ENCODE data around the gene C6orf52.
"Not testable (repeated sequence)": the region's sequence is repeated elsewhere in the genome, so short reads cannot be mapped to it uniquely, and the experiment has no call there.

The C6orf52 gene

GRCh38 chr6:10694302-10695085 lies at the start of gene C6orf52, which contains the start of gene PAK1IP1:
C6orf52 (minus strand) TSS chr6:10694616; CDS start chr6:10687550, 7,066 bp downstream.
PAK1IP1 (plus strand) TSS chr6:10694972; CDS start chr6:10694986, 14 bp downstream.
- peak; percentile 91 for DNase-seq

GRCh38 chr6:10743515-10743914 lies 49.1 kb upstream of the C6orf52 start:
- no peak for DNase-seq

- DNase-seq, result no peak
Observed at GRCh38 chr6:10742251-10742650, 47.8 kb upstream of the C6orf52 start.

GRCh38 chr6:10741643-10742042 lies 47.2 kb upstream of the C6orf52 start:
- not testable (repeated sequence) for DNase-seq

- no peak for DNase-seq
Observed at GRCh38 chr6:10740061-10740460, 45.6 kb upstream of the C6orf52 start.

- no peak for DNase-seq
Observed at GRCh38 chr6:10736731-10737130, 42.3 kb upstream of the C6orf52 start.

GRCh38 chr6:10733863-10734262 lies 39.4 kb upstream of the C6orf52 start:
- DNase-seq, result no peak

GRCh38 chr6:10733151-10733715 lies 38.8 kb upstream of the C6orf52 start:
- DNase-seq, result no peak

- no peak for DNase-seq
Observed at GRCh38 chr6:10730254-10730653, 35.8 kb upstream of the C6orf52 start.

- no peak for DNase-seq
Observed at GRCh38 chr6:10725716-10726115, 31.3 kb upstream of the C6orf52 start.

- DNase-seq, result no peak
Observed at GRCh38 chr6:10725044-10725443, 30.6 kb upstream of the C6orf52 start.

- no peak for DNase-seq
Observed at GRCh38 chr6:10723567-10723881, 29.1 kb upstream of the C6orf52 start.

- DNase-seq, result peak; percentile 97
Observed at GRCh38 chr6:10722820-10723566, 28.6 kb upstream of the C6orf52 start, which contains the start of gene TMEM14C. TMEM14C (plus strand) TSS chr6:10723070; CDS start chr6:10724614, 1,544 bp downstream.

- DNase-seq, result no peak
Observed at GRCh38 chr6:10722570-10722819, 28.1 kb upstream of the C6orf52 start.

- no peak for DNase-seq
Observed at GRCh38 chr6:10721850-10722569, 27.6 kb upstream of the C6orf52 start.

GRCh38 chr6:10720960-10721849 lies 26.8 kb upstream of the C6orf52 start:
- DNase-seq, result peak; percentile 17

GRCh38 chr6:10720265-10720959 lies 26.0 kb upstream of the C6orf52 start:
- DNase-seq, result peak; percentile 36

GRCh38 chr6:10719964-10720264 lies 25.5 kb upstream of the C6orf52 start:
- peak; percentile 23 for DNase-seq

GRCh38 chr6:10719296-10719963 lies 25.0 kb upstream of the C6orf52 start:
- no peak for DNase-seq

- DNase-seq, result no peak
Observed at GRCh38 chr6:10713962-10714361, 19.5 kb upstream of the C6orf52 start.

GRCh38 chr6:10696655-10697054 lies 2.2 kb upstream of the C6orf52 start:
- no peak for DNase-seq

All from NCI-H2227 treated with DMSO at 0.1 percent for 48 hours (cell line).